NCI-H1417 (cell line): ENCODE measurements around the gene PSMG3.

ENCODE experiments used
- DNase-seq, 3 experiments: peaks; one replicate each; lab custom pipeline; 2025; lab: John Stamatoyannopoulos, UW

The PSMG3 gene

DNA sequence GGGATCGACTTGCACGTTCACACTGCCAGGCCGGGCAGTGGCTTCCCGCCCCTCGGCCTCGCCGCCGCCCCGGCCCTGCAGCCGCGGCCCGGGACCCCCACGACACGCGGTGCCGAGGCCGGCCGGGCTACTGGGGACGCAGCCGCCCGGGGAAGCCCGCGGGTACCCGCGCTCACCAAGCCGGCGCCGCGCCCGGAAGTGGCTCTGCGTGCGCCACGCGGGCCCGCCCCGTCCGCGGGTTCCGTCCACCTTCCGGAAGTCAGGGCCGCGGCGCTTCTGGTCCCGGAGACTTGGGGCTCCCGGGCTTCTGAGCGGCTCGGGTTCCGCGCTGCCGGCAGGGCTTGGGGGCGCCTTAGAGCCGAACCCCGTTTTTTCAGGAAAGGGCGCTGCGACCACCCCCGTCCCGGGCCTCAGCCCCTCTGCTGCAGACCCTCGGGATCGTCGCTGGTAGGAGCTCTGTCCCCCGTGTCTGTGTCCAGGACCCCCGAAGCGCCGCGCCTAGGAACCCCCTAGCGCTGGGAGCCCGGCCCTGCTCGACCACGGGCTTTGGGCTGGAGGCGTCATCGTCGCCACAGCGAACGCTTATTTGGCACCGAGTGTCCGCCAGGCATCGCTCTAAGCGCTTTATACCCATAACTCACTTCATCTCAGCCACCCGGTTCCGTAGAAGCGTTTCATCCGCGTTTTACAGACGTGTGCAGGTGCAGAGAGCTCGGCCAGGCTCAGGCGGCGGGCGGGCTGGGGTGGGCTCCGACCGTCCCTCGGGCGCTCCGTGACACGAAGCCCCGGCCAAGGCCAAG is at the start of gene PSMG3:
Gene PSMG3 (minus strand): TSS at position 200 of the 800 bp plus-strand sequence. CDS start 693 bp downstream, outside the sequence.
- peak; percentile 92 to 93 (median 92) for DNase-seq

DNA sequence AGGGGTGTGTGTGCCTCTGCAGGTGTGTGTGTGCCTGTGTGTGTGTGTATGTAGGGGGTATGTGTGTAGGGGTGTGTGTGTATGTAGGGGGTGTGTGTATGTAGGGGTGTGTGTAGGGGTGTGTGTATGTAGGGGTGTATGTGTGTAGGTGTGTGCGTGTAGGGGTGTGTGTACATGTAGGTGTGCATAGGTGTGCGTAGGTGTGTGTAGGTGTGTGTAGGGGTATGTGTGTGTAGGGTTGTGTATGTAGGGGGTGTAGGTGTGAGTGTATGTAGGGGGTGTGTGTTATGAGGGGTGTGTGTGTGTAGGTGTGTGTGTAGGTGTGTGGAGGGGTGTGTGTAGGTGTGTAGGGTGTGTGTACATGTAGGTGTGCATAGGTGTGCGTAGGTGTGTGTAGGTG is 48.6 kb upstream of the PSMG3 start:
- DNase-seq: no peak

- DNase-seq: no peak
These were observed 48.1 kb upstream of the PSMG3 start for GRCh38 chr7:1617957-1618356.

DNA sequence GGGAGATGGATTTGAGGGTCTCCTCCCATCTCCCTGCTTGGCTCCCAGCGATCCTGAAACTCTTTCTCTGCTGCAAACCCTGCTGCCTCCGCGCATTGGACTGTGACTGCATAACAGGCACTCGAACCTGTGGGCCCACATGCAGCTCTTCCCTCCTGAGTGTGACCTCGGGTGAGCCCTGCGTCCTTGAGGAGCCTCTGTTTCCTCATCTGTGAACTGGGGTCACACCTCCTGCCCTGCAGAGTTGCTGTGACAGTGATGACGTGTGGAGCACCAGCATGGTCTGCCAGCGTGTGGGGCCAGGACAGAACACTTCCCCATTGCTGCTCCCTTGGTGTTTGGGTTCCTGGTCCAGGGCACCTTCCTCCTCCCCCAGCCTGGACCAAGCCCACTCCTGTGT is 46.9 kb upstream of the PSMG3 start:
- no peak for DNase-seq

DNA sequence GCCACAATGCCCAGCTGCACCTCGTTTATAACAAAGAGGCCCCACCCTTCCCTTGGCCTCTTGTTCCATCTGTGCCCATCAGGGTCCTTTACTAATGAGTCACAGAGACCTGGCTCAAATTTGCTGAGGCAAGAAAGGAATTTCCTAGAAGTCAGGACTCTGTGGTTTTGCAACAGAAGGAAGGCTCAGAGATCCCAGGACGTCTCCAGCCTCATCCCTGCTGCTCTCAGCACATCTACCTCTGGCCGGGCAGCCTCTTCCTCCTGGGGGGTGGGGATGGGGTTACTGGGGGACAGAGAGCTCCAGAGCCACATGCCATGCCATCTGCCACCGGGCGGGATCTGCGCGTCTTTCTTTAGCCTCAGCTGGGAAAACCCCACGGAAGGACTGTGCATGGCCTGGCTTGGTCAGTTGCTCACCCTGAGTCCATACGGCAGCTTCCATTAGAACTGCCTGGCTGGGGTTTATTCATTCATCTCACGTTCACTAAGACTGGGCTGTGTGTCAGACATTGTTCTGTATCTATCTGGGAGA is 41.9 kb upstream of the PSMG3 start:
- DNase-seq: no peak

DNA sequence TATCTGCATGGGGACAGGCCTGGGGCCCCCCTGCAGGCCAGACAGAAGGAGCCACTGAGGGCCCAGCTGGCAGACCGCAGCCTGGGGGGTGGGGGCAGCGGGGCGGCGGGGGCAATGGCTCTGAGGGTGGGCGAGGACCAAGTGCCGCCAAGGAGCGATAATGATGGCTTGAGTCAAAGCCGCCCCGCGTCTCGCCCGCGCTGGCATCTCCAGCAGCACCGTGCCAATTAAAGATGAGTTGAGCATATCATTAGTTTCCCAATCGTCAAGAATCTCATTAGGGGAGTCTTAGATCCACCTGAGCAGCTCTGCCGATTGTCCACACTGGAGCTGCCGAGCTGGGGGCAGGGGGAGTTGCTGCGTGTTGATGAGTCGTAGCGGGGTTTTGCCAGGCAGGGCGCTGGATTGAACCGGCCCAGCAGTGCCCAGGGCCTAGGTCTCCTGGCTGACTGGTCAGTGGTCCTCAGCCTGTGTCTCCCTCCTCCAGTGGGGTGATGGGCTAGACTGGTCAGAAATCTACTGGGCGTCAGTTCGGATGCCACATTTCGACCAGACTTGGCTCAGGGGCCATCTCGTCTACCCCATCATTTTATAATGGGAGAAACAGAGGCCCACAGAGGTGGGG is 41.0 kb upstream of the PSMG3 start:
- no peak for DNase-seq

GRCh38 chr7:1610013-1610677 is 40.3 kb upstream of the PSMG3 start:
- no peak for DNase-seq

DNA sequence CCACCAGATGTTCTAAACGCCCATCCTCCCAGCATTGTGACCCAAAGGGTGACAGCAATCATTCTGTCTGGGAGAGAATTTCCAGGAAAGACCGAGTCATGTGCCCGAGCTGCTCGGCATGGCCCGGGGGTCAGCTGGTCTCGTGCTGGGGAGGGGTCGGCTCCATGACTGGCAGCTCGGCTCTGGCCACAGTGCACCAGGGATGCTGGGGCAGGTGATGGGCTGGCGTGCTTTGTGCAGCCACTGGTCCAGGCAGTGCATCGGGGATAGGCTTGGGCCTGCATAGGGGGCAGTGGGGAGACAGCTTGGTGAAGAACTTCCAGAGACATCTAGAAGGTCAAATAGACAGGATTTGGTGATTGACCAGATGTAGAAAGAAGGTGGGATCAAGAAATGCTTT is 39.2 kb upstream of the PSMG3 start:
- no peak for DNase-seq

GRCh38 chr7:1608318-1608717 is 38.5 kb upstream of the PSMG3 start:
- no peak for DNase-seq

DNA sequence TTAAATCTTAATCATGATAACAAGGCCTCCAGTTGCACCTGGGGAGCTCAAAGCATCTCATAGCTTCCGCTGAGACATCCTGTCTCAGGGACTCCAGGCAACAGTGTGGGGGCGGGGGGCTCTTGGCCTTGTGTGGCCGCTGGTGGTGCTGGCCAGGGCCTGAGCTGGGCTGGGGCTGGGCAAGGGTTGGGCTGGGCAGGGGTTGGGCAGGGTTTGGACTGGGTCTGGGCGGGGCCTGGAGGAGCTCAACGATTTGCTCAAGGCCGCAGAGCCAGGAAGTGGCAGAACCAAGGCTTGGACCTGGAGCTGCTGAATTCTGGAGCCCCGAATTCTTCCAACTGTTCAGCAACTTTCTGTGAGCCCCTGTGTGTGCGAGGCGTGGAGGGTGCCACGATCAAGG is 37.9 kb upstream of the PSMG3 start:
- no peak for DNase-seq

- DNase-seq: no peak
These were observed 37.2 kb upstream of the PSMG3 start for GRCh38 chr7:1607001-1607400.

DNA sequence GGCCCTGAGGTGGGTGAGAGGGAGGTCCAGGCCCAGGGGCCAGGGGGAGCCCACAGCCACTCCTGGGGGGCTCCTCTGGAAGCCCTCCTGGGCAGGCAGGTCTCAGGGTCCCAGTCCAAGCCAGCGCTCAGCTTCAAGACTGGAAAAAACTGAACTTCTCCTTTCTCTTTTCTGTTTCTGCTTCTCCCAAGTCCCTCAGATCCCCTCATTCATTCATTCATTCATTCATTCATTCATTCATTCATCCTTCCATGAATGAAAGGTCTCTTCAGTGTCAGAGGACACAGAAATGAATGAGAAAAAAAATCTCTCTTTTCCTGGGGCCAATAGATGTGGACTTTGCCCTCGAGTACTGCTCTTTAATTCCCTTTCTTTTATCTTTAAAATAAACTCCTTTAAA is 34.6 kb upstream of the PSMG3 start:
- DNase-seq: no peak

DNA sequence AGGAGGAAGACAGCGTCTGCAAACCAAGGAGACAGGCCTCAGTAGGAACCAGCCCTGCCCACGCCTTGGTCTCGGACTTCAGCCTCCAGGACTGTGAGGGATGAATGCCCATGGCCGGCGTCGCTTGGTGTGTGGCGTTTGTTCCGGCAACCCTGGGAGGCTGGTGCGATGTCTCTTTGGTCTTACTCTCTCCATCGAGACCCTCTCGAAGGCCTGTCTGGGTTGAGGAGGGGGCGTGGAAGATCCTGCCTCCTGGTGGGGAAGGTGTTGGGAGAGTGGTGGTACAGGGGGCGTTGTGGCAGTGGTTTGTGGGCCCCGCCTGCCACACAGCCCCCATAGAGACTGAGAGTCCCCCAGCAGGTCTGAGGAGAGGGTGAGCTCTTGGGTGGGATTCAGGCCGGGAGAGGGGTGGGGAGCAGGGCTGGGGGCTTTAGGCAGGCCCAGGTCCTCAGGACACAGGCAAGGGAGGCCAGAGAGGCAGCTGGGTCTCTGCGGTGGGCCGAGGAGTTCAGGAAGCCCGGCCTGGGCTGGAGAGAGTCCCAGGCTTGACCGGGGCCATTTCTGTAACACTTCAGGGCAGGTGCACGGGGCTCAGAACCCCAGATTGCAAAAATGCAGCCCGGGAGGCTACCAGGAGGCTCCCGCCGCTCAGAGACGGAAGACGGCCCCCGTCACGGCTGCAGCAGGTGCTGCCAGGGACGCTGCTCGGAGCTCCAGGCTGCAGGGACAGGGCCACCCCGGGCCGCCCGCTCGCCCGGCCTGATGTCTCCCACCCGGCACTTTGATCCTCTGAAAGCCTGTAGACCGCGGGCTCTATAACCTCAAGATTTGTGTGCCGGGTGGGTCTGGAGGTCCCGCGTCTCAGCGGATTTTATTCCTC is 33.8 kb upstream of the PSMG3 start:
- no peak for DNase-seq

GRCh38 chr7:1602386-1602785 is 32.6 kb upstream of the PSMG3 start:
- DNase-seq: no peak

DNA sequence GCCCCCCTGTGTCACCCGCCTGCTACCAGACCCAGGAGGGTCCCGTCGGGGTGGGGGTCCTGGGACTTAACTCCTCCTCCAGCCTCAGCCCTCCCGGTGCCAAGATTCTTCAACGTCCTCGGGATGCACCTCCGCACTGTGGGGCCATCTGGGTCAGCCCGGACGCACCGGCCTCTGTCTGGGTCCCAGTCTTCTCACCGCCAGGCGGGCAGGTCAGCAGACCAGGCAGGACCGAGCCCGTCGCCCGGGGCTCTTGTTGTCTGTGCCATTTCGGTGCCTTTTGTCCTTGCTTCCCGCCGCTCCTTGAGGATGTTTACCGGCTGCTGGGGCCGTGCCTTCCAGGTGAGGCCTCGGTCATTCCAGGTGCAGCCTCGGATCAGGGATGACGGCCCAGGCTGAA is 32.1 kb upstream of the PSMG3 start:
- DNase-seq: no peak

DNA sequence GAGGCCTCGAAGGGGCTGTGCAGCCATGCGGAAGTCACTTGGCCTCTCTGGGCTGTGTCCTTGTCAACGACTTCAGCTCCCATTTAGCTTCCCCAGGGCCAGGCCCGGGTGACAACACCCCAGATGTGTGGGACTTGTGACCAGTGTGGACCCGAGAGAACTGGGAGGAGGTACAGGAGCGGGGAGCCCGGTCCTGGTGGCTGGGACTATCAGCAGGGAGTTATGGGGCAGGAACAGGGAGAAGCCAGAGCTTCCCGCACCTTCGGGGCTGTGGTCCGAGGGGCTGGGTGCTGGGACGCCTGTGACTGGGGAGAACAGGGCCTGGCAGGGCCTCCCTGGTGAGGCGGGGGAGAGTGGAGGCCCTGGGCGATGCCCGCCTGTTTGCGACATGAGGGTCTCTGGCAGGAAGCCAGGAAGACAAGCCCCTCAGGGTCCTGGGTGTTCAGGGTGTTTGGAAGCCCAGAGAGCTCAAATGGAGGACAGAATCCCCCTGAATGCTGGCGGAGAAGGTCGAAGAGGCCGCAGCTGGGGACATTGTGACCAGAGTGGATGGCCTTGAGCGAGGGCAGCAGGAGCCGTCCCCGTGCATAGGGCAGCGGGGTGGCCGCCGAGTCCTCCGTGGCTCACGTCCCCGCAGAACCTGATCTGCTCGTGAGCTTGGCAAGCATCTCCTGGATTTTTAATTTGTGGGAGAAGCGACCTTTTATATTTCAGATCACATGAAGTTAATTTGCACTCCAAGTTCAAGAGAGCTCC is 30.0 kb upstream of the PSMG3 start:
- no peak for DNase-seq

GRCh38 chr7:1598961-1599639 is 29.3 kb upstream of the PSMG3 start:
- no peak for DNase-seq

DNA sequence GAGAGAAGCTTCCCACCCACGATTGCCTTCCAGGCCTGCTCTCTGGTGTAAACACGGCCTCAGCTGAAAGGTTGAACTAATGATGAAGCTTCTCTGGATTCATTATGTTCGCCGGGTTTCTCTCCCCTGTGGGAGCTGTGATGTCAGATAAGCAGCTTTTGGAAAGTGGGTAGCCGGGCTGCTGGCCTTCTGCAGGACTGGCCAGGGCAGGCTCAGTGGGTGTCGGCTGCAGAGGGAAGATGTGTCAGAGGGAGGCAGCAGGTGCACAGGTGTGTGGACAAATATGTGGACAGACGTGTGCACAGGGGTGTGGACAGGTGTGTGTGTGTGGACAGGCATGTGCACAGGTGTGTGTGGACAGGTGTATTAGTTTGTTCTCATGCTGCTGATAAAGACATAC is 28.5 kb upstream of the PSMG3 start:
- no peak for DNase-seq

DNA sequence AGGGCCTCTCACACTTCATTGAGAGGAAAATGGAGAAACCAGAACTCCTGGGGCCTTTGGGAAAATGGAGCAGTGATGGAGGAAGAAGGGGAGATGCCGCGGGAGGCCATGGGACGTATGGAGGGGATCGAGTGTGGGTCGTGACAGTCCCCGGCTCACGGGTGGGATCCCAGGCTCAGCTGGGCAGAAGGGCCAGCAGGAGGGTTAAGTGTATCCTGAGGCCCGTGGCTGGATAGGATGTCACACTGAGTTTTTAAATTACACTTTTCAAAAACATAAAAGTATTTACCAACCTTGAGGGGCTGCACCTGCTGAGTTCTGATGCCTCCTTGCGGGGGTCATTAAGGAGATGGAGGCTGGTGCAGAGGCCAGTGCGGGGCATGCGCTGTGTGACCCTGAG is 28.0 kb upstream of the PSMG3 start:
- no peak for DNase-seq

GRCh38 chr7:1597066-1597760 is 27.4 kb upstream of the PSMG3 start:
- no peak for DNase-seq
